PC-3 (cell line): ENCODE results near the gene SELP. TPM values are rescaled to one million over a fixed set of nuclear protein-coding genes. Genes with fewer than 3 reads are reported as not detected.

Source experiments
- ATAC-seq: fragments of 200-7000 bp; cut with Tn5 transposase; 2 replicates; pipeline ENCODE4 v1.9.1; 2020; ENCODE audit warnings: mild to moderate bottlenecking, moderate library complexity
- BruUV-seq: library from RNA; stranded (reverse); fragments of 400-500 nt; replicated peaks from 2 replicates; lab custom pipeline; 2021; lab: Mats Ljungman, UMichigan
- CTCF ChIA-PET: fragments of 300-600 bp; sonication (Branson Sonifier 250); formaldehyde crosslinking; loops from one replicate; lab custom pipeline; 2022; ENCODE audit warnings: antibody characterized with exemption; lab: Charles Lee
- POLR2A ChIA-PET: fragments of 300-600 bp; sonication (Branson Sonifier 250); formaldehyde crosslinking; loops from one replicate; lab custom pipeline; 2022; ENCODE audit warnings: antibody characterized with exemption; ENCODE audit not compliant: unreplicated experiment; lab: Charles Lee
- DNase-seq: peaks from one replicate; pipeline ENCODE4 v3.0.0-alpha.2; 2015
- H2AFZ ChIP-seq: fragments of 300-600 bp; sonication (generic); 2 replicates; pipeline ENCODE4 v1.6.0; 2016; ENCODE audit warnings: antibody characterized with exemption, low read length
- H3F3A ChIP-seq: fragments of 300-600 bp; sonication (generic); one replicate; pipeline ENCODE4 v1.6.0; 2017; ENCODE audit warnings: antibody characterized with exemption, low read length, control low read depth, mild to moderate bottlenecking; ENCODE audit not compliant: unreplicated experiment
- H3K27ac ChIP-seq: fragments of 300-600 bp; sonication (generic); 2 replicates; pipeline ENCODE4 v1.5.1; 2016; ENCODE audit warnings: mild to moderate bottlenecking, low read length
- H3K27me3 ChIP-seq: fragments of 300-600 bp; sonication (generic); 2 replicates; pipeline ENCODE4 v1.6.1; 2016; ENCODE audit warnings: low read length, mixed read lengths
- H3K36me3 ChIP-seq: fragments of 300-600 bp; sonication (generic); 2 replicates; pipeline ENCODE4 v1.6.1; 2016; ENCODE audit warnings: low read depth, mixed run types, low read length, mixed read lengths
- H3K4me1 ChIP-seq: fragments of 300-600 bp; sonication (generic); 2 replicates; pipeline ENCODE4 v1.5.1; 2016; ENCODE audit warnings: low read length; ENCODE audit not compliant: insufficient read depth
- H3K4me2 ChIP-seq: fragments of 300-600 bp; sonication (generic); 2 replicates; pipeline ENCODE4 v1.6.0; 2016; ENCODE audit warnings: low read length
- H3K4me3 ChIP-seq: fragments of 300-600 bp; sonication (generic); 2 replicates; pipeline ENCODE4 v1.5.1; 2016; ENCODE audit warnings: mild to moderate bottlenecking, low read length, mixed read lengths
- H3K79me2 ChIP-seq: fragments of 300-600 bp; sonication (generic); 2 replicates; pipeline ENCODE4 v1.6.1; 2017; ENCODE audit warnings: low read length, mixed read lengths
- H3K9ac ChIP-seq: fragments of 300-600 bp; sonication (generic); 2 replicates; pipeline ENCODE4 v1.6.0; 2016; ENCODE audit warnings: mild to moderate bottlenecking, low read length
- H3K9me2 ChIP-seq: fragments of 300-600 bp; sonication (generic); replicated peaks from 2 replicates; pipeline ENCODE4 v1.6.1; 2016; ENCODE audit warnings: mixed run types, low read length, mixed read lengths
- H3K9me3 ChIP-seq: fragments of 300-600 bp; sonication (generic); 2 replicates; pipeline ENCODE4 v1.6.1; 2016; ENCODE audit warnings: low read length, mixed read lengths
- H4K20me1 ChIP-seq: fragments of 300-600 bp; sonication (generic); 2 replicates; pipeline ENCODE4 v1.6.1; 2016; ENCODE audit warnings: low read length, mixed read lengths
- CTCF ChIP-seq: fragments of 300-600 bp; sonication (generic); conservative IDR thresholded peaks from 2 replicates; pipeline ENCODE4 v1.5.1; 2017; ENCODE audit warnings: antibody characterized with exemption, low read depth, mild to moderate bottlenecking, low read length
- EZH2 ChIP-seq: fragments of 300-600 bp; sonication (generic); IDR thresholded peaks from one replicate; pipeline ENCODE4 v1.6.1; 2017; ENCODE audit warnings: antibody characterized with exemption, mild to moderate bottlenecking, low read length; ENCODE audit not compliant: unreplicated experiment
- EZH2phosphoT487 ChIP-seq: fragments of 300-600 bp; sonication (generic); IDR thresholded peaks from 2 replicates; pipeline ENCODE4 v1.6.1; 2018; ENCODE audit warnings: mild to moderate bottlenecking, antibody characterized with exemption, low read length, borderline replicate concordance
- intact Hi-C: fragments of 100-400 bp; cut with micrococcal nuclease; formaldehyde crosslinking; loops from 2 replicates; pipeline ENCODE4 v1.9.0; 2023
- total RNA-seq: library from RNA; depleted of rRNA; stranded (reverse); fragments of >200 nt; gene quantifications from 2 replicates; pipeline ENCODE4 v1.2.3, GENCODE V29; 2014

The SELP gene
- total RNA-seq, 1 experiment from 2014 or later, result not detected

DNA sequence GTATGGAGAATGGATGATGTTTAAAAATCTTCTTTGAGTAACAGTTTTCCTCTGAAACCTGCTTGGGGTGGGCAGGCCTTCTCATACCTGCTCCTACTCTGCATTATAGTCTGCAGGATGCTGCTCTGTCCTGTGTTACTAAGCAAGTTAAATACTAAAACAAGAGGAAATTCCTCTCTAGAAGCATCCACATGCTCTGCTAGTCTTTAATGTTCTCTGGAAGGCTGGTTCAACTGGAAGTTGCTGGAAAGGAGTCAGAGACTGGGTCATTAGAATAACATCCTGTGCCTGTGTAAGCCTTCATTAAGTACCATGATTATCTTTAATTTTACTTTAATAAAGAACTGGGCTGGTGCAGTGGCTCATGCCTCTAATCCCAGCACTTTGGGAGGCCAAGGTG, 5.8 kb downstream of the SELP start:
- no peak overlapping the region for H3K27ac ChIP-seq
- no peak for ATAC-seq
- no peaks in the 10 kb centered on the region for H4K20me1 ChIP-seq
- no peaks in the 10 kb centered on the region for H3K9me2 ChIP-seq
- no peaks in the 10 kb centered on the region for H3K36me3 ChIP-seq
- ChIA-PET POLR2A (no interaction called here), CTCF (no interaction called here)
- H3K9me3 ChIP-seq, result no peaks in the 10 kb centered on the region
- no peak overlapping the region for H3K9ac ChIP-seq
- DNase-seq, result no peak
- H3K4me3 ChIP-seq, result no peak overlapping the region
- H3F3A ChIP-seq, result no peaks in the 10 kb centered on the region
- TF ChIP-seq EZH2 (no peak), CTCF (no peak), EZH2phosphoT487 (no peak)
- BruUV-seq, result no TSS peak
- H2AFZ ChIP-seq, result no peak overlapping the region
- intact Hi-C loops, result no loop called here
- no peaks in the 10 kb centered on the region for H3K79me2 ChIP-seq
- H3K4me2 ChIP-seq, result no peak overlapping the region
- peaks cover 32% of the 10 kb centered on the region; the same call in 1 of the 2 replicates for H3K27me3 ChIP-seq
- H3K4me1 ChIP-seq, result no peaks in the 10 kb centered on the region

DNA sequence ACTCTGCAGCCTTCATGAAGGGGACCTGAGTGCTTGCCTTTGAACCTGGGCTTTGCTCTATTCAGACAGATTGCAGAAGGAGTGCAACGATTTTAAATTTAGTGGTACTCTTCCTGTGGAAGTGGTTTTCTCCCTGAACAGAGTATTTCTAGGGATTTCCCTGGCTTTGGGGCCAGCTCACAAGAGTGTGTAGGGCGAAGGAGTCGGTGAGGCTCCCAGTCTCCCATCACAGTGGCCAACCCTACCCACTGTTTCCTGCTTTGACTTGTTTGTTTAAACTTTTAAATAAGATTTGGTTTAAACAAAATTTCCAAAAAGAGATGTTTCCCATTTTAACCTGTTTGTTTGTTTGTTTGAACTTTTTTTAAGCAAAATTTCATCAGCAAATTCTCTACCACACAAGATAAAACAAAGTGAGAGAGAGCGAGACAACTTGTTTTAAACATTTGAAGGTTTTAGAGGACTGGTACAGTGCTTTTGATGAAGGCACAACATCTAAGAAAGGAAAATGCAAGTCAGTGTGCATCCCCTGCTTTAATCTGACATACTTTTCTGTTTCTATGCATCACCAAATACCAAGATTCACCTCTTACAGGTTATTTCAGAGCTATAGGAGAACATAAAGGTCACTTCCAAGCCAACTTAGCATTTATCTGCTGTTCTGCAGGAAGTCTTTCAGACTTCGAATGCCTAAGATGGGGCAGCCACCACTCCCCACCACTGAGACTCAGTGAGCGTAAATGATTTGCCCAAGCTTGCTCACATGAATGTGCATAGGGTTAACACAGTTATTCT, 6.6 kb downstream of the SELP start:
- Histone ChIP-seq H3K27ac (no peak overlapping the region), H3K9ac (no peak overlapping the region), H4K20me1 (no peaks in the 10 kb centered on the region), H3F3A (no peaks in the 10 kb centered on the region), H3K27me3 (peaks cover 36% of the 10 kb centered on the region; the same call in 1 of the 2 replicates), H3K4me1 (no peaks in the 10 kb centered on the region), H3K9me3 (no peaks in the 10 kb centered on the region), H3K36me3 (no peaks in the 10 kb centered on the region), H3K9me2 (no peaks in the 10 kb centered on the region), H2AFZ (no peak overlapping the region), H3K4me3 (no peak overlapping the region), H3K79me2 (no peaks in the 10 kb centered on the region), H3K4me2 (no peak overlapping the region)
- ChIA-PET CTCF (no interaction called here), POLR2A (no interaction called here)
- no peak for TF ChIP-seq EZH2phosphoT487
- no peak for TF ChIP-seq CTCF
- no peak for TF ChIP-seq EZH2
- ATAC-seq, result no peak
- BruUV-seq, result no TSS peak
- intact Hi-C loops, result no loop called here
- DNase-seq, result no peak

DNA sequence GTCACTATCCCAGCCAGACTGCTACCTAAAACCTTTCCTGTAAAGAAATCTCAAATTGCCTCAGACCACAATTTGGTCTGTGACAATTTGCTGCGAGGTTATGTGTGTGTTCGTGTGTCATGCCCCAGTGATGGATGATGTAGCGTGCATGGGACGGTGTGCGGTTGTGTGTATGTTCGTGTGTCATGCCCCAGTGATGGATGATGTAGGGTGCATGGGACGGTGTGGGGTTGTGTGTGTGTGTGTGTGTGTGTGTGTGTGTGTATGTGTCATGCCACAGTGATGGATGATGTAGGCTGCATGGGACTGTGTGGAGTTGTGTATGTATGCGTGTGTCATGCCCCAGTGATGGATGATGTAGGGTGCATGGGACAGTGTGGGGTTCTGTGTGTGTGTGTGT, 9.4 kb downstream of the SELP start:
- no peaks in the 10 kb centered on the region for H3K79me2 ChIP-seq
- no peaks in the 10 kb centered on the region for H3K4me1 ChIP-seq
- ChIA-PET POLR2A (no interaction called here), CTCF (no interaction called here)
- H3K9ac ChIP-seq, result no peak overlapping the region
- no TSS peak for BruUV-seq
- H3K27me3 ChIP-seq, result peaks cover 53% of the 10 kb centered on the region; the same call in 1 of the 2 replicates
- H3F3A ChIP-seq, result no peaks in the 10 kb centered on the region
- no peak overlapping the region for H2AFZ ChIP-seq
- no peaks in the 10 kb centered on the region for H4K20me1 ChIP-seq
- no peak overlapping the region for H3K4me2 ChIP-seq
- H3K36me3 ChIP-seq, result no peaks in the 10 kb centered on the region
- H3K9me2 ChIP-seq, result no peaks in the 10 kb centered on the region
- TF ChIP-seq EZH2 (no peak), EZH2phosphoT487 (no peak), CTCF (no peak)
- H3K4me3 ChIP-seq, result no peak overlapping the region
- H3K27ac ChIP-seq, result no peak overlapping the region
- ATAC-seq (no peak), DNase-seq (no peak)
- intact Hi-C loops, result no loop called here
- H3K9me3 ChIP-seq, result no peaks in the 10 kb centered on the region
